Neuron (in vitro differentiated cells): ENCODE results near the gene S1PR3.

Experiments used
- H2AFZ ChIP-seq: one replicate; pipeline ENCODE4 v1.6.1; 2013; ENCODE audit warnings: low read depth, mild to moderate bottlenecking, inconsistent platforms, low read length, moderate library complexity
- H3K27me3 ChIP-seq: one replicate; pipeline ENCODE4 v1.6.1; 2013; ENCODE audit warnings: low read length; ENCODE audit not compliant: insufficient read depth
- H3K36me3 ChIP-seq: one replicate; pipeline ENCODE4 v1.6.1; 2013; ENCODE audit warnings: low read length; ENCODE audit not compliant: insufficient read depth
- H3K4me1 ChIP-seq: one replicate; pipeline ENCODE4 v1.6.1; 2013; ENCODE audit warnings: low read length; ENCODE audit not compliant: insufficient read depth
- H3K4me3 ChIP-seq: 2 replicates; pipeline ENCODE4 v1.5.1; 2013; ENCODE audit warnings: mild to moderate bottlenecking, low read length, moderate library complexity
- H3K9me3 ChIP-seq: one replicate; pipeline ENCODE4 v1.6.1; 2013; ENCODE audit warnings: low read length

The S1PR3 gene

GRCh38 chr9:88998503-88998902, 7.2 kb downstream of the S1PR3 start:
- Histone ChIP-seq H3K4me1 (peaks cover 12% of the 10 kb centered on the region), H3K9me3 (peaks cover 3% of the 10 kb centered on the region), H3K36me3 (peaks cover 10% of the 10 kb centered on the region), H3K27me3 (no peaks in the 10 kb centered on the region), H2AFZ (no peak overlapping the region), H3K4me3 (no peak overlapping the region)

DNA sequence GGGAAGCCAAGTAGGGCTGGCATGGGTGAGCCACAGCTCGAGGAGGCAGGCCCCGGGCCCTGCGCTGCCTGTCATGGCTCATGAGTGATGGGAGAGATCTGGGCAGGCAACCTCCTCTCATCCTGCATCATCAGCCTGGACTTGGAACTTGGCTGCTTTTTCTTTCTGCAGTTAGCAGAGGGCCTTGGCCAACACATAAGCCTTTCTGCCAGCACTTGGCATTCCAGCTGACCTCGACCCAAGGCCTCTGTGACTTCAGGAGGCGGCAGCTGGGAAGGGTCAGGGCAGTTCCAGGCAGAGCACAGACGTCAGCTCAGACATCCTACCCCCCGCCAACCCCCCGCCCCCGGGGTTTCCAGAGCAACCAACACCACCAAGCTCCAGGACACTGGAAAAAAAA, 7.6 kb downstream of the S1PR3 start:
- Histone ChIP-seq H3K27me3 (no peaks in the 10 kb centered on the region), H3K36me3 (peaks cover 10% of the 10 kb centered on the region)

GRCh38 chr9:89000371-89000781, 9.1 kb downstream of the S1PR3 start:
- Histone ChIP-seq H3K4me1 (peaks cover 10% of the 10 kb centered on the region), H2AFZ (no peak overlapping the region), H3K27me3 (no peaks in the 10 kb centered on the region), H3K36me3 (peaks cover 10% of the 10 kb centered on the region), H3K4me3 (no peak overlapping the region), H3K9me3 (peaks cover 3% of the 10 kb centered on the region)

More for the DNA sequence above, 7.6 kb downstream of the S1PR3 start:
- Histone ChIP-seq H2AFZ (no peak overlapping the region), H3K4me1 (peaks cover 10% of the 10 kb centered on the region), H3K4me3 (no peak overlapping the region), H3K9me3 (peaks cover 3% of the 10 kb centered on the region)

GRCh38 chr9:89000973-89001916, 10.0 kb downstream of the S1PR3 start:
- Histone ChIP-seq H2AFZ (no peak overlapping the region), H3K4me3 (no peak overlapping the region), H3K27me3 (no peaks in the 10 kb centered on the region), H3K36me3 (peaks cover 9% of the 10 kb centered on the region), H3K9me3 (peaks cover 3% of the 10 kb centered on the region), H3K4me1 (peaks cover 10% of the 10 kb centered on the region)

DNA sequence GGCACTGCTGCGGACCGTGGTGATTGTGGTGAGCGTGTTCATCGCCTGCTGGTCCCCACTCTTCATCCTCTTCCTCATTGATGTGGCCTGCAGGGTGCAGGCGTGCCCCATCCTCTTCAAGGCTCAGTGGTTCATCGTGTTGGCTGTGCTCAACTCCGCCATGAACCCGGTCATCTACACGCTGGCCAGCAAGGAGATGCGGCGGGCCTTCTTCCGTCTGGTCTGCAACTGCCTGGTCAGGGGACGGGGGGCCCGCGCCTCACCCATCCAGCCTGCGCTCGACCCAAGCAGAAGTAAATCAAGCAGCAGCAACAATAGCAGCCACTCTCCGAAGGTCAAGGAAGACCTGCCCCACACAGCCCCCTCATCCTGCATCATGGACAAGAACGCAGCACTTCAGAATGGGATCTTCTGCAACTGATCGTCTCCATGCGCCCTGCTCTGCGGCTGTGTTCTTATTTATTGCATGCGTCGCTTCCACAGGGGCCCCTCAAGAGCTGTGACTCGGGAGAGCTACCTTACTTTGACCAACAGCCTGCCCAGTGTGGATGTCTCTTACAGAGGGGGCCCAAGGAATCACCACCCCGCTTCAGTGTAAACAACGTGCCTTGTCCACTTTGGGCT, 10.8 kb downstream of the S1PR3 start:
- H2AFZ ChIP-seq: no peak overlapping the region
- no peaks in the 10 kb centered on the region for H3K27me3 ChIP-seq
- no peak overlapping the region for H3K4me3 ChIP-seq
- peaks cover 10% of the 10 kb centered on the region for H3K4me1 ChIP-seq
- H3K36me3 ChIP-seq: peaks cover 7% of the 10 kb centered on the region
- H3K9me3 ChIP-seq: peaks cover 3% of the 10 kb centered on the region

GRCh38 chr9:89002987-89003386, 11.7 kb downstream of the S1PR3 start:
- Histone ChIP-seq H2AFZ (no peak overlapping the region), H3K27me3 (no peaks in the 10 kb centered on the region), H3K4me3 (no peak overlapping the region), H3K36me3 (peaks cover 7% of the 10 kb centered on the region), H3K4me1 (peaks cover 10% of the 10 kb centered on the region), H3K9me3 (peaks cover 3% of the 10 kb centered on the region)

DNA sequence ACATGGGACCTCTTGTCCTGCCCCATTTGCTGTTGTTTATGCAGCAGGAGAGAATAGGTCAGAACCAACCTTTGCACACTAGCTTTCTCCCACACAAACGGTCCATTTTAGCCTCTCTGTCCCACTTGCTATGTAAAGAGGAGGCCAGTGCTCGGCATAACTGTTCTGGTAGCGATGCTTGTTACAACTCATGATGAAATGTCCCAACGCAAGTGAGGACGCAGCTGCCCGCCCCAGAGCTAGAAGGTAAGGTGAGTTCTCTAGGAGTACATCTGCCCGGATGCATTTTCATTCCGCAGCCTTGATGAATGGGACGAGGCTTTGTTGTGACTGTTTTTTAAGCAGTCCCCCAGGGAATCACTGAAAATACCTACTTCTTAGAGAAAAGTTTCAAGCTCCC, 14.1 kb downstream of the S1PR3 start:
- Histone ChIP-seq H2AFZ (no peak overlapping the region), H3K36me3 (peaks cover 7% of the 10 kb centered on the region), H3K4me3 (no peak overlapping the region), H3K9me3 (peaks cover 3% of the 10 kb centered on the region), H3K27me3 (no peaks in the 10 kb centered on the region), H3K4me1 (no peaks in the 10 kb centered on the region)

GRCh38 chr9:89006267-89006666, 15.0 kb downstream of the S1PR3 start:
- Histone ChIP-seq H3K36me3 (peaks cover 6% of the 10 kb centered on the region), H3K9me3 (peaks cover 3% of the 10 kb centered on the region), H3K4me1 (no peaks in the 10 kb centered on the region), H3K4me3 (no peak overlapping the region), H3K27me3 (no peaks in the 10 kb centered on the region), H2AFZ (no peak overlapping the region)

DNA sequence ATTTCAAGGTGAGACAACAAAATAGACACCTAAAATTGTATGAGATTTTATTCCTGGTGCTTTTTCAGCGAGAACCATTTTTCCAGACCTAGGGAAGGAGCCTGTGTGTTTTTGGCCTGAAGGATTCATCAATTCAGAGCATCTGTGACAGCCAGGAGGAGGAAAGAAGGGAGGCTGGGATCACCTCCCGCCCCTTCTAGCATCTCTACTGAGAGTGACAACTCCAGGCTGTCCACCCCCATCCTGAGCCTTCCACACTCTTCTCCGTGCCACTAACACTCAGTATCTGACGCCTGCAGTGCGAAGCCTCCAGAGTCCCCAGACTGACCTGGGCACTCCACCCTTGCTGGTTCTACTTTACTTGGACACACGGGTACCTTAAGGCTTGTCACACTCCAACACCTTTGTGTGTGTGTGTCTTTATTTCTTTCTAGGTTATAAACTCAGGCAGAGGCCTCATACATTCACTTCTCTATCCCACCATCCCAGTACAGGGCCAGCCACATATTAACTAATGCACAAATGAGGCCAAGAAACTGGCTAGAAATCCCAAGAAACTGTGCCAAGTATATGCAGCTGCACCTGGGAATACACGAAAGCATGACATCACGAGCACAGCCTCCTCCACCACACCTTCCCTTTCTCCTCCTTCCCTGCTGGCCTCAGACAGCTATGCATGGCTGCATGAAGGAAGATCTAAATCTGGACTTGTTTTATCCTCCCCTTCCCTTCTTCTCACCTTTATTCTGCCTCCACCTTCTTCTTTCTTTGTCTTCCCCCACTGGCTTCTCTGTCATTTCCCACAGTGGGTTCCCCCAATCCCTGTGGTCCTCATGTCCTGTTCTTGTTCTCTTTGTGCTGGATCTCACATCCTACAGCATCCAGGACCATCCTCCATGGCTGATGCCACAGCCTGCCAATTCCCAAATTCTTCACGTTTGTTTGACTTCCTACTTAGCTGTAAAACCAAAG, 16.0 kb downstream of the S1PR3 start:
- Histone ChIP-seq H3K36me3 (no peaks in the 10 kb centered on the region), H3K27me3 (no peaks in the 10 kb centered on the region), H3K4me3 (no peak overlapping the region)

DNA sequence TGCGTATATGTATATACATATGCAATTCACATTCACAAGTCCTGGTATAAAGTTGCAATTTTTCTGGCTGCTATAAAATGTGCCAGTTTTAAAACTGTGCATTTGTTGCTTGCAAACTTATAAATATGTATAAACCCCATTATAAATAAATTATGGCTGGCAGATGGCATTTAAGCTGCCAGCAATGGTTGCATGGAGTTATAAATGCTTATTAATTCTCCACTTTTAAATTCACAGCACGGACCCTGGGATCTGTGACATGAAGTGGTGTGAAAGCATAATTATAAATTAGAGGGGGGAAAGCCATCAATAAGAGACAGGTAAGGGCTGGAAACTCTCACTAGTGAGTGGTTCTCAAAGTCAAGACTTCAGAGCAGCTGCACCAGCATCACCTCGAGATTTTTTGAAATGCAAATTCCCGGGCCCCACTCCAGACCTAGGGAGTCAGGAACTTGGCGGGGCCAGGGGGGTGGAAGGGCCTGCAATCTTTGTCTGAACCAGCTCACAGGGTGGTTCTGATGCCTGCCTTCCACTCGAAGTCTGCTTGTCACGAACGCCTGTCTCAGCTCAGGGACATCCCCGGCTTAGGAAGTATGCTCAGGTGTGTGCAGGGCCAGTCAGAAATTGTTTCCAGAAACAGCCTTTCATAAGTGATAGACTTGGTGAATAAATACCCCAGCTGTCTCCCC, 16.9 kb downstream of the S1PR3 start:
- H2AFZ ChIP-seq: no peak overlapping the region
- no peaks in the 10 kb centered on the region for H3K36me3 ChIP-seq
- H3K27me3 ChIP-seq: no peaks in the 10 kb centered on the region
- H3K4me1 ChIP-seq: no peaks in the 10 kb centered on the region
- H3K4me3 ChIP-seq: no peak overlapping the region
- H3K9me3 ChIP-seq: no peaks in the 10 kb centered on the region

More for the DNA sequence above, 16.0 kb downstream of the S1PR3 start:
- H2AFZ ChIP-seq: no peak overlapping the region
- no peaks in the 10 kb centered on the region for H3K9me3 ChIP-seq
- H3K4me1 ChIP-seq: no peaks in the 10 kb centered on the region

DNA sequence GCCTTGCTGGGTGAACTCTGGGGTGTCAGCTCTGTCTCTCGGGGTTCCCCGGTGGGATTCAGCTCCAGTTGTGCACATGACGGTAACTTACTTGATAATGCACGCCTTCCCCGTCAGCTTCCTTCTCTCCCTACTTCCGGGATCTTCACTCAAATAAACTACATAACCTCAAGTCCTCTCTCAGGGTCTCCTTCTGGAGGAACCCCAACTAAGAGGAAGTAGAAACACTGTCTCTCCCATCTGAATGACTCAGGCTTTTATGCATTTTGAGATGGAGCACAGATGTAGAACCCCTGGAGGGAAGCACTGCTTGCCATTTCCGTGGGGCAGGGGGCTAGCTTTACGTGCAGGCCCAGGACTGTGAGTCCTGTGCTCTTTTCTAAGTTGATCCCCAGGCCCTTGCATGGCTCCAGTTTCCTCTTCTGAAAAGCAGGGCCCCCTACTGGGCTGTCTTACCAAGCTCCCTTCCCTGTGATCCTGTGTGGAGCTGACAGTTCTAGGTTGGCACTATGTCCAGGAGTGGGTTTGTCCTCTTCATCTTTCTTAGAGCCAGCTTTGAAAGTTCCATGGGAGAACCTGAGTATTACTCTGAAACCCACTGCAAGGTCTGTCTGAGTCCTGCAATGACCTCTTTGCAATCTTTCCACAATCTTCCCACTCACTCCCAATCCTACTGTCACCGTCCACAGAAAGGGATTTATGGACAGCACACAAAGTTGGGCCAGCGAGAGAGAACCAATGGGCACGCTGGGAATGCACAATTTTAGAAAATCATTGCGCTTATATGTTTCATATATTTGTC, 17.7 kb downstream of the S1PR3 start:
- Histone ChIP-seq H3K9me3 (no peaks in the 10 kb centered on the region), H3K27me3 (no peaks in the 10 kb centered on the region), H2AFZ (no peak overlapping the region), H3K4me1 (no peaks in the 10 kb centered on the region), H3K36me3 (no peaks in the 10 kb centered on the region), H3K4me3 (no peak overlapping the region)

DNA sequence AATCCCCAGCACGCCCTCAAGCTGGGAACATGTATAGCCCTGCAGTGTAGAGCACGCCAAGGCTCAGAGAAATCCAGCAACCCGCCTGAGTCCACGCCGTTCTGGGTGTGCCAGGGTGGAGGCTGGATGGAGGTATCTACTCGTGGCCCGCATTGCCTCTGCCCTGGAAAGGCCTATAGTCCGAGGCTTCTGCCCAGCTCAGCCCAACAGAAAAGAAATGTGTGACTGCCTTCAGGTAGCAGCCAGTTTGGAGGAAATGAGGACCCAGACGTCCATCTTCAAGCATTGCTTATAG, 18.2 kb downstream of the S1PR3 start:
- no peaks in the 10 kb centered on the region for H3K9me3 ChIP-seq
- no peaks in the 10 kb centered on the region for H3K27me3 ChIP-seq
- H3K4me1 ChIP-seq: no peaks in the 10 kb centered on the region
- H3K4me3 ChIP-seq: no peak overlapping the region
- H3K36me3 ChIP-seq: no peaks in the 10 kb centered on the region
- no peak overlapping the region for H2AFZ ChIP-seq
